HG03066 (cell line): Measurements from ENCODE around the gene CXCL9.
"Not testable (repeated sequence)": the region's sequence is repeated elsewhere in the genome, so short reads cannot be mapped to it uniquely, and the experiment has no call there.

Source experiments
- ATAC-seq: cut with Tn5 transposase; IDR thresholded peaks from one replicate; pipeline ENCODE4 v1.9.1; 2021; ENCODE audit warnings: low read depth; ENCODE audit not compliant: unreplicated experiment

Gene CXCL9

DNA sequence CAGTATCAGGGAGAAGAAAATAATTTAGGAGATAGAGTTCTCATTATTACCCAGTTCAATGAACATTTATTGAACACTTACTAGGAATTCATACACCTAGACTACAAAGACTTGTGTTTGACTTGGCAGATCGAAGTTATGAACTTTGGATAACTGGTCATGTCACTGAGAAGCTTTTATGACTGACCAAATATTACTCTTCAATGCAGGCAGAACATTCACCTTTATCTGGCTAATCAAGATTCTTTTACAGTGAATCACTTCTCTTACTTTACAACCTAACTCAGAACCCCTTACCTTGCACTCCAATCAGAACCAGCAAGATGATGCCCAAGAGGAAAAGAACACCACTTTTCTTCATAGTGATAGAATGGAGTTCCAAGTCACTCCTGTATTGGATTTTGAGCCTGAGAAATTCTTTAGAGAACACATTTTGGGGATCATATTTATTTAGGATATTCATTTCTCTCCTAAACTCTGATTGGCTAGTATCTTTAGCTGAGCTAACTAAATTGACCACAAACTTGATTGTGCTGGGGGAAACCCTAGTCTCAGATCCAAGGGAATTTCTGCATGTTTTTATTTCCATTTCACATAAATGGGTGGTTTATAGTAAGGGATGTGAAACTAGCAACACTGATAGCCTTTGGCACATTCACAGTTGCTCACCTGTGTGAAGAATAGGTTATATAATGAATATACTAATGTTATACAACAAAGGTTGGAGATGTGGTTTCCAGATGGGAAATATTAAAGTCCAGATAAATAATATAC is at the start of gene CXCL9:
CXCL9 (minus strand) TSS at position 421 of the 774 bp plus-strand sequence; CDS start at position 361, 60 bp downstream.
- no peak for ATAC-seq

DNA sequence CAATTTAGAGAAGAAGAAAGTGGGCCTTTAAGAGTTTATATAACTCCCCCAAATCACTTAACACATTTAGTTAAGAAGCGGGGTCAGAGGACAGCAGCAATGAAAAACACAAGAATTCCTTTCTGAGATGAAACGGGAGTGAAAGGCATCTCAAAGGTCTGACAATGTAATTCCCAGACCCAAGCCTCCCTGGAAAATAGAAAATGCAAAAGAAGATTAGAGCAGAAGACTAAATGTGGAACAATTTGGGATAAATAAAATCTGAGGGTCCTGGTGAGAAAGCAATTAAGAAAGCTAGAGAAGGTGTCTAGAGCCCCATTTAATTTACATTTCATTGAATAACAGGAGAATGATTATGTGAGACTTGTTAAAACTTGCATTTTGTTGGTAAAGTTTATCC is 48.1 kb upstream of the CXCL9 start:
- no peak for ATAC-seq

DNA sequence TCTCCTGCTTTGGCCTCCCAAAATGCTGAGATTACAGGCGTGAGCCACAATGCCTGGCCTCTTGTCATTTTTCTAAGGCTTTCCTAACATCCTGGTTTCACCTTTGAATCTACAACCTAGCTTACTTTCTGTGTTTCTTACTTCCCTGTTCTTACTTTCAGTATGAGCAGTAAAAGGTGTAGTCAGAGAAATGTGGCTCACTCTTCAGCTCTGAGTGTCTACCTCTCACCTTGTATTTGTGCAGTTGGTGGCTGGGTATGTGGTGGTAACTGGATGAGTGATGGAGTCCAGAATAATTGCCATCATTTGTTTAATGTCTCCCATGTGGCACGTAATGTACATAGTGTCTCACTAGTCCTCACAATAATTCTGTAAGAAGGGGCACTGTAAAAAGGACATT is 47.7 kb upstream of the CXCL9 start:
- peak; percentile 94 for ATAC-seq

DNA sequence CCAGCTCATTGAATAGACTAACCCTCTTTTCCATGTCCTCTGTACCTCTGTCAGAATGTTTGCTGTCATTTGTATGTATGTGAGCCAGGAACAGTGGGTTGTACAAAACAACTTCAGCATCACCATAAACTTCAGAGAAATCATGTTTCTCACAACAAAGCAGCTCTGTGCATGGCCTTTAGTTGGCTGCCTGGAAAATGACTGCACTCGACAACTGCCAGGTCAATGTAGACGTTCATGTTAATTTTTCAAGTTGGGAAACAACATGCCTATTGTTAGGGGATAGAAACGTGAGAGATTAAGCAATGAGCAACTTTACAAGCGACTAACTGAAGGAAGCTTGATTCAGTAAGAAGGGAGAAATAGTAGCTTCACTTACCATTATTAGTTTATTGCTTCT is 46.4 kb upstream of the CXCL9 start:
- no peak for ATAC-seq

DNA sequence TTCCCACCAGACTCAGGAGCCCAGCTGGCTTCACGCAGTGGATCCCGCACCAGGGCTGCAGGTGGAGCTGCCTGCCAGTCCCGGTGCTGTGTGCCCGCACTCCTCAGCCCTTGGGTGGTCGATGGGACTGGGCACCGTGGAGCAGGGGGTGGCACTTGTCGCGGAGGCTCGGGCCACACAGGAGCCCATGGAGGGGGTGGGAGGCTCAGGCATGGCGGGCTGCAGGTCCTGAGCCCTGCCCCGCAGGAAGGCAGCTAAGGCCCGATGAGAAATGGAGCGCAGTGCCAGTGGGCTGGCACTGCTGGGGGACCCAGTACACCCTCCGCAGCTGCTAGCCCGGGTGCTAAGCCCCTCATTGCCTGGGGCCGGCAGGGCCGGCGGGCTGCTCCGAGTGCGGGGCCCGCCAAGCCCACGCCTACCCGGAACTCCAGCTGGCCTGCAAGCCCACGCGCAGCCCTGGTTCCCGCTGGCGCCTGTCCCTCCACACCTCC is 43.3 kb upstream of the CXCL9 start:
- ATAC-seq = not testable (repeated sequence)

DNA sequence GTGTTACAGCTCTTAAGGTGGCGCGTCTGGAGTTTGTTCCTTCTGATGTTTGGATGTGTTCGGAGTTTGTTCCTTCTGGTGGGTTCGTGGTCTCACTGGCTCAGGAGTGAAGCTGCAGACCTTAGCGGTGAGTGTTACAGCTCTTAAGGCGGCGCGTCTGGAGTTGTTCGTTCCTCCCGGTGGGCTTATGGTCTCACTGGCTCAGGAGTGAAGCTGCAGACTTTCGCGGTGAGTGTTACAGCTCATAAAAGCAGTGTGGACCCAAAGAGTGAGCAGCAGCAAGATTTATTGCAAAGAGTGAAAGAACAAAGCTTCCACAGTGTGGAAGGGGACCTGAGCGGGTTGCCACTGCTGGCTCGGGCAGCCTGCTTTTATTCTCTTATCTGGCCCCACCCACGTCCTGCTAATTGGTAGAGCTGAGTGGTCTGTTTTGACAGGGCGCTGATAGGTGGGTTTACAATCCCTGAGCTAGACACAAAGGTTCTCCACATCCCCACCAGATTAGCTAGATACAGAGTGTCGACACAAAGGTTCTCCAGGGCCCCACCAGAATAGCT is 42.6 kb upstream of the CXCL9 start:
- ATAC-seq = not testable (repeated sequence)

DNA sequence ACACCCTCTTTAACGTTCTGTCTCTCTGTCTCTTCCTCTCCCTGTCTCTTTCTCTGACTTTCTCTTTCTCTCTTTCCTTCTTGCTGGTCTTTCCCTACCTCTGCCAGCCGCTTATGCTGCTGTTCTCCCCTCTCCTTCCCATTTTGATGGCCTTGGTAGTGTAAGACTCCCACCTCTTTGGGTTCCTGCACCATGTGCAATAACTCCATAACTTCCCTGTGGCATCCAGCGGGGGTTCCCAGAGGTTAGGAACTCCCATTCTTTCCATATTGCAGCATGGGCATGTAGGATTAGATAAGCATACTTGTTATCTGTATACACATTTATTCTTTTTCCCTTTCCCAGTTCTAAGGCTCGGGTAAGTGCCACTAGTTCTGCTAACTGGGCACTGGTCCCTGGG is 37.4 kb upstream of the CXCL9 start:
- ATAC-seq = not testable (repeated sequence)

DNA sequence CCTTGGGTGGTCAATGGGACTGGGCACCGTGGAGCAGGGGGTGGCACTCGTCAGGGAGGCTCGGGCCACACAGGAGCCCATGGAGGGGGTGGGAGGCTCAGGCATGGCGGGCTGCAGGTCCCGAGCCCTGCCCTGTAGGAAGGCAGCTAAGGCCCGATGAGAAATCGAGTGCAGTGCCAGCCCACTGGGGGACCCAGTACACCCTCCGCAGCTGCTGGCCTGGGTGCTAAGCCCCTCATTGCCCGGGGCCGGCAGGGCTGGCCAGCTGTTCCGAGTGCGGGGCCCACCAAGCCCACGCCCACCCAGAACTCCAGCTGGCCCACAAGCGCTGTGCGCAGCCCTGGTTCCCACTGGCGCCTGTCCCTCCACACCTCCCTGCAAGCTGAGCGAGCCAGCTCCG is 36.0 kb upstream of the CXCL9 start:
- not testable (repeated sequence) for ATAC-seq

DNA sequence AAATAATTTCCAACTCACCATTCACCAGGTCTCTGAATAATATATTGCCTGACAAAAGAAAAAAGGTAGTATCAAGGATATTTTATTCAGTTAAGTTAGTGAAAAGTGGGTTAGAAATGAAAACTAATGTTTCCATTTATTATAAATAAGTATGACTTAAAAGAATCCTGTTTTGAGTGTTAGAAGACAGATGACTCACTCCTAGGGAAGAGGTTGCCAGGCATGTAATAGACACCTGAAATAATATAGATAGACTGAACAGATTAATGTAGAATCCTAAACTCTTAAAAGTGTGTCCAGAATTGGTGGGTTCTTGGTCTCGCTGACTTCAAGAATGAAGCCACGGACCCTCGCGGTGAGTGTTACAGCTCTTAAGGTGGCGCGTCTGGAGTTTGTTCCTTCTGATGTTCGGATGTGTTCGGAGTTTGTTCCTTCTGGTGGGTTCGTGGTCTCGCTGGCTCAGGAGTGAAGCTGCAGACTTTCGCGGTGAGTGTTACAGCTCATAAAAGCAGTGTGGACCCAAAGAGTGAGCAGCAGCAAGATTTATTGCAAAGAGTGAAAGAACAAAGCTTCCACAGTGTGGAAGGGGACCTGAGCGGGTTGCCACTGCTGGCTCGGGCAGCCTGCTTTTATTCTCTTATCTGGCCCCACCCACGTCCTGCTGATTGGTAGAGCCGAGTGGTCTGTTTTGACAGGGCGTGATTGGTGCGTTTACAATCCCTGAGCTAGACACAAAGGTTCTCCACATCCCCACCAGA is 35.1 kb upstream of the CXCL9 start:
- ATAC-seq = not testable (repeated sequence)

DNA sequence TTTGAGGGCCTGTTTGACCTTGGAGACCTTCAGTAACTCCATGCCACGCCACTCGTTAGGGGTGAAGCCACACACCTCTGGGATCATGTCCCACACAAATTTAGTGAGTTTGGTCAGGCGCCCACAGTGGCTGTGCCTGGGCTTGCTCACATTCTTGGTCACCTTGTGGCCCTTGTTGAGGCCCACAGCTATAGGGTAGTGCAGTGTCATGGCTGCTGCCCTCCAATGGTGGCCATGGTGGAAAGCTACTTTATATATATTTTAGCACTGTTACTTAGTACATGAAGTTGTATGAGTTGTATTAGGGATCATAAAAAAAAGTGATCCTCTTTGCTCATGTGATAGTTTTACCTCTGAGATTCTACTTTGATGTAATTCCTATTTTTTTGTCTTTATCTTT is 29.5 kb upstream of the CXCL9 start:
- no peak for ATAC-seq

DNA sequence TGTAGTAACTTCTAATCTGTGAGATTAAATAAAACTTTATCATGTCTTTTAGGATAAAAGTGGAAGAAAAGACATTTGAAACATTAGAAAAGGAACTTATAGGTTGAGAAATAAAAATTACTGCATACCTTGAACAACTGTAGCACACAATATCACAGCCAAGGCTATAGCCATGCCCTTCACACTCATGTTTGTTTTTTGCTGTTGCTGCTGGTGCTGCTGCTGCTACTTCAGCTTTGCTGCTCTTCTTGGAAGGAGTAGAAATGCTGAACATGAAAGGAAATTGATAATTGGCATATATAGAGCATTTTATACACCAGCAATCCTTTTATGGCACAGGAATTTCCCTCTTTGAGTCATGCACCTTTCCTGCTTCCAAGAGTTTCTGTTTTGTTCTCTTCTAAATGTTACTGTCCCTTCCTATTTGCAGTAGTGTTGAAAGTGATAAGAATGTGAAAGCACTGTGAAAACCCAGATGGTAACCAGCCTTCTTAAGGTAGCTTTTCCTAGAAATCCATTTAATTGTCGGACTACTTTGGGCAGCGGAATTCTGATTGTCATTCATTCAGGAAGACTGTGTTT is 28.6 kb upstream of the CXCL9 start, which contains the start of gene CXCL11:
CXCL11 (minus strand) TSS at position 272 of the 582 bp plus-strand sequence; CDS start at position 189, 83 bp downstream.
- no peak for ATAC-seq

DNA sequence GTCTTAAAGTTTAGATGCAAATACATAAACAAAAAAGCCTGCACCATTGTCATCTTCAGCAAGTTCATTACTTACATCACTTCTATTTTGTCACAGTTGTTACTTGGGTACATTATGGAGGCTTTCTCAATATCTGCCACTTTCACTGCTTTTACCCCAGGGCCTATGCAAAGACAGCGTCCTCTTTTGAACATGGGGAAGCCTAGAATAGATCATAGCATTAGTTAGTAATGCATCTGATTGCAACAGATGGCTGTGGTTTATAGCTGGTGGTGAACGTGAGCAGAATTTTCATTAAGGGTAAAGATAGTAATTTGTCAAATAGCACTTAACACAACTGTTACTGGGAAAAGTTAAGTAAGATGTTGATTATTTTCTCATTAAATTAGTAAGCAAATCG is 27.8 kb upstream of the CXCL9 start:
- ATAC-seq = no peak

DNA sequence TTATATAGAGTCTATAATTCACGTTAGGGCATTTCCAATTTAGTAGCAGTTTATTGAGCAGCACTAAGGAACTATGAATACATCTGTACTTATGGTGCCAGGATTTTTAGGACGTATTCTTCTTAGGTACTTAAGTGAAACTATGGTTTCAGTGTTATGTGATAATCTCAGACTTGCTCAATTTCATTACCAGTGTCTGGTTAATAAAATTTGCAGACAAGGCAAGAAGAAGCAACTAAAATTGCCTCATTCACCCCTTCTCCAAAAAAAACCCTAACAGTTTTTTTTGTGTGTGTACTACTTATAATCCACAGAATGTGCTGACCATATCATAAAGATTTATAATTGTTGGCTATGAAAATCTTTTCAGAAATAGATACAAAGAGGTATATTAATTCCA is 22.0 kb upstream of the CXCL9 start:
- ATAC-seq = no peak

DNA sequence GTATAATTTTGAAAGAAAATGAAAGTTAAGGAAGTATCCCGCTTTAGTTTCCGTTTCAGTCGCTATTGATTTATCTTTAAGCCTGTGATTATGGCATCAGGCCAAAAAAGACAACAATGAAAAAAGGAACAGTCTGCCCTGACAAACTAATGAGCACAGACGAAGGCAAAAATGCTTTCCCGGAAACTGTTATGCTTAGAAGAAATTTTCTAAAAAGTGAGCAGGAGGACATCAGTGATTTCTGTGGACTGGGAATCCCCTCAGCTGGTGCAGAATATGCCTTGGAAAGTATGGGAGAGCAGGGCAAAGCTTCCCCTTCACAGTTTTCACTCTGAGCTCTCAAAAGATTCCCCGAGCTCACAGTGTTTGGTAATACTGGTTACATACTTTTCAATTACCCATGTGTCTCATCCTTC is 21.0 kb upstream of the CXCL9 start:
- ATAC-seq = no peak

DNA sequence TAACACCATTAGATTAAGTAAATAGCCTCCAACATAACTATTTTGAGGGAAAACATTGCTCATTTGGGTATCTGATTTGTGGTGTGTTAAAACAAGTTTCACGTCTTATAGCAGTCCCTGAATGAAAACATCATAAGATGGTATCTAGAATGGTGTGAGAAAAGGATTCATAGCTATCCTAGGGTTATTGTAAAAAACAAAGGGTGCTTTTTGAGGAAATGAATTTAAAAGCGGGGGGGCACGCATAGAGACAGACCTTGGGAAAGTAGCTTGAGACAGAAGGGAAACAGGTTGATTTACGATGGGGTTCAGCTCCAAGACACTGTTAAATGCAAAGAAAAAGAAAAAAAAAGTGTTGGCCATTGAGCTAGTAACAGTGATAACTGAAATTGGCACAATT is 16.8 kb upstream of the CXCL9 start:
- ATAC-seq = no peak

DNA sequence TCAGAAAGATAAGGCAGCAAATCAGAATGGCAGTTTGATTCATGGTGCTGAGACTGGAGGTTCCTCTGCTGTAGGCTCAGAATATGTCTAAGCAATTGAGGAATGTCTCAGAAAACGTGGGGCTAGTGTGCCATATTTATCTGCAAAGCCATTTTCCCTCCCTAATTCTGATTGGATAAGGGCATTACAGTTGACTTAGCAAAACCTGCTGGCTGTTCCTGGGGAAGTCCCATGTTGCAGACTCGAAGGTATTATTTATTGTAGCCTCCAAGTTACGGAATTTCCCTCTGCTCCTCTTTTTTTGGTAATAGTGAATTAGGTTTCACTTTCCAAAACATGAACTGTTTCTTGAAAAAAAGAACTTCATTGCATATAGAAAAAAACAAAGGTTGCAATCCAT is 16.1 kb upstream of the CXCL9 start, which contains the start of gene CXCL10:
CXCL10 (minus strand) TSS at position 109 of the 400 bp plus-strand sequence; CDS start at position 43, 66 bp downstream.
- no peak for ATAC-seq

DNA sequence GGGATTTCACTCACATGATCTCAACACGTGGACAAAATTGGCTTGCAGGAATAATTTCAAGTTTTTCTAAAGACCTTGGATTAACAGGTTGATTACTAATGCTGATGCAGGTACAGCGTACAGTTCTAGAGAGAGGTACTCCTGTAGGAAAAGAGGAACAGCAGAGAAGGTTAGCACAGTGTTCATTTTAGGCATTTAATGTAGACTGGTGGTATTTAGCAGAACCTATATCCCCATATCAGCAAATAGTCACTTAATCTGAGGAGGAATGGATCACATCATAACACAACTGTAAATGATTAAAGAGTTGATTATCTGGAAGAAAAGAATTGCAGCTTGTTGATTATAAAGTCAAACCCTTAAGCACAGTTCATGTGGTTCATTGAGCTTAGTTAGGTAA is 15.4 kb upstream of the CXCL9 start:
- ATAC-seq = no peak

DNA sequence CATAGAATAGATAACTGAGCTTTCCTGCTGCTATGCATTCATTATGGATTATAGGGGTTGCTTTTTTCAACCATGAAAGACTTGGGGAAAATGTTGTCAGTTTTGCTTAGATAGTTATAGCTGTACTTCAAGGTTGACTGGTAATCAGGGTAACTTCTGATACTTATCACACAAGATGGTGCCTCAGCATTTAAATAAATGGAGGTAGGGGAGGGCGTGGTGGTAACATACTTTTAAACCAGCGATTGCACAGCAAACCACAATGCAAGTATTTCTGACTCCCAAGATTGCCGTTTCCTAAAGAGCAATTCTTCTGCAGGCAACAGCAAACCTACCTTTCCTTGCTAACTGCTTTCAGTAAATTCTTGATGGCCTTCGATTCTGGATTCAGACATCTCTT is 14.7 kb upstream of the CXCL9 start:
- ATAC-seq = no peak

DNA sequence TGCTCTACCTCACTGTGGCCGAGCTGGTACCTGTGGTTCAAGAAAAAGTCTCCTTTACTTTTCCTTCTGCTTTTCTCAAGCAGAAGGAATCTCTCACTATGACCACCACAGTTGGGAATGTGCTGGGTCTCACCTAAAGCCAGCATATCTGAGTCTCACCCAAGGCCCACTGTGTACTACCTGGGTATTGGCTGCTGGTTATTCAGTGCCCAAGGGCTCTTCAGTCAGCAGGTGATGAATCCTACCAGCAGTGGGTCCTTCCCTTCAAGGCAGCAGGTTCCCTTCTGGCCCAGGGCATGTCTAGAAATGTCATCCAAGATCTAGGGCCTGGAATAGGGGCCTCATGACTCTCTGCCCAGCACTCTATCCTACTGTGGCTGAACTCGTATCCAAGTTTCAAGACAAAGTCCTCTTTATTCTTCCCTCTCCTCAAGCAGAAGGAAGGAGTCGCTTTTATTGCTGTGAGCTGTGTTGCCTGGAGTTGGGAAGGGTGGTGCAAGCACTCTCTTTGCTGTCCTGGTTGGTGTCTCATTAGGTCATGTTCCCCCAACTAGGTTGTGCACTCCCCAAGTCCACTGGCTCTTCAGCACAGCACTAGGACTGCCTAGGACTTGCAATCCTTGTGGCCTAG is 9.9 kb upstream of the CXCL9 start:
- ATAC-seq = no peak

DNA sequence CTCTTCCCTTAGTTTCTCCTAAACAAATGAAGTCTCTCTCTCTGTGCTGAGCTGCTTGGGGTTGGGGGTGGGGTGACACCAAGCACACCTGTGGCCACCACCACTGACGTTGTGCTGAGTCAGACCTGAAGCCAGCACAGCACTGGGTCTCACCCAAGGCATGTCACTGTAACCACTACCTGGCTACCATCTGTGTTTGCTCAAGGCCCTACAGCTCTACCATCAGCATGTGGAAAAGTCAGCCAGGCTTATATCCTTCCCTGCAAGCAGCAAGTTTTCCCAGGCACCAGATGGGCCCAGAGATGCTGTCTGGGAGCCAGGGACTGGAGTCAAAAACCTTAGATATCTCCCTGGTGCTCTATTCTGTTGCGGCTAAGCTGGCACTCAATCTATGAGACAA is 9.1 kb upstream of the CXCL9 start:
- peak; percentile 59 for ATAC-seq
